ENCODE results near the gene RPL31. TPM values are rescaled to one million over a fixed set of nuclear protein-coding genes. Genes with fewer than 3 reads are reported as not detected.

Gene RPL31
- total RNA-seq, 1 experiment from 2014 or later: 1,648 TPM

DNA sequence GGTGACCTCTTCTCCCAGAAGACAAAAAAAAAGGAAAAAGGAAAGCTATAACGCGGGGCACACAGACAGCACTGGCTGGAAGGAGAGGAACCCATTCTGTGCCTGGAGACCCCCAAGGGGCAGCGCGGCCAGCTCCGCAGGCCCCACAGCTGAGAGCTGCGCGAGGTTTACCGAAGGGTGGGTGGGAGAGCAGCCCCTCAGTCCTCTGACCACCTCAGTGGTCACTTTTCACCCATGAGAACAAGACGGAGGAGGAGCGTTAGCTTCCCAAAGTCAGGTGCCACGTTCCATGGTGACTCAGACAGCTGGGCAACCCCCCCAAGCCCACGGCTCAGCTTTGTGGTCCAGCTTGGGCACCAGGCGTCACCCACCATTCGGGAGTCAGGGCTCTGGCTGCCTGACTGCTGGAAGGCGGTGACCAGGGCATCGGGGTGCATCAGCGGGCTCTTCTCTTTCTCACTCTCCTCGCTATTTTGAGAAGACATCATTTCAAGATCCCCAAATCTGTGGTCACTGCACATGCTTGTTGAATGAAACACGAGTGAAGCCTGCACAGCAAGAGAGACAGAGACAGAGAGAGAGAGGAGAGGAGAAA lies 35.2 kb downstream of the RPL31 start:
- Mint-ChIP-seq H3K27ac (ENCODE audit: low read depth, unreplicated experiment) (peak overlapping the region; percentile 55), H3K4me3 (ENCODE audit: unreplicated experiment) (no peak overlapping the region), H3K36me3 (ENCODE audit: insufficient read depth, unreplicated experiment) (peaks cover 93% of the 10 kb centered on the region), H3K9me3 (ENCODE audit: unreplicated experiment) (no peaks in the 10 kb centered on the region), H3K4me1 (ENCODE audit: insufficient read depth, unreplicated experiment) (peaks cover 5% of the 10 kb centered on the region), H3K27me3 (ENCODE audit: insufficient read depth, unreplicated experiment) (no peaks in the 10 kb centered on the region)
- BruUV-seq (replicated peaks): no TSS peak
- no peak for DNase-seq (ENCODE audit: unreplicated experiment)
- CTCF ChIA-PET: interaction anchor here (0.6 to 5.5 kb wide), 24 partner anchors 9 to 196 kb away, joined by 3 to 79 read pairs (median 5); partner anchors contain the start of gene TBC1D8
- POLR2A ChIA-PET: interaction anchor here (0.7 to 1.4 kb wide), 6 partner anchors 87 to 168 kb away, joined by 3 to 5 read pairs (median 4); no protein-coding TSS in a partner anchor
- TF ChIP-seq CTCF (IDR thresholded peaks at IDR 0.05; ENCODE audit: unreplicated experiment): no peak
- intact Hi-C loops (cut with micrococcal nuclease): no loop called here

- ChIA-PET CTCF (interaction anchor here (0.8 to 5.5 kb wide), 4 partner anchors 8 to 194 kb away, joined by 4 to 79 read pairs (median 46); partner anchors contain the start of gene TBC1D8), POLR2A (interaction anchor here (1.0 kb wide), 1 partner anchor 9 kb away, joined by 3 read pairs; no protein-coding TSS in a partner anchor)
- no peak overlapping the region for H3K4me3 Mint-ChIP-seq (ENCODE audit: unreplicated experiment)
- BruUV-seq (replicated peaks): no TSS peak
- H3K27ac Mint-ChIP-seq (ENCODE audit: low read depth, unreplicated experiment): peak overlapping the region; percentile 55
- DNase-seq (ENCODE audit: unreplicated experiment): peak; percentile 48
- H3K4me1 Mint-ChIP-seq (ENCODE audit: insufficient read depth, unreplicated experiment): peaks cover 5% of the 10 kb centered on the region
- H3K27me3 Mint-ChIP-seq (ENCODE audit: insufficient read depth, unreplicated experiment): no peaks in the 10 kb centered on the region
- no peaks in the 10 kb centered on the region for H3K9me3 Mint-ChIP-seq (ENCODE audit: unreplicated experiment)
- peak; percentile 46 for TF ChIP-seq CTCF (IDR thresholded peaks at IDR 0.05; ENCODE audit: unreplicated experiment)
- intact Hi-C loops (cut with micrococcal nuclease): no loop called here
- H3K36me3 Mint-ChIP-seq (ENCODE audit: insufficient read depth, unreplicated experiment): peaks cover 93% of the 10 kb centered on the region
These were observed 36.6 kb downstream of the RPL31 start for GRCh38 chr2:101038455-101039255.

- intact Hi-C loops (cut with micrococcal nuclease): no loop called here
- no TSS peak for BruUV-seq (replicated peaks)
These were observed 38.0 kb downstream of the RPL31 start for GRCh38 chr2:101040072-101040471.

More at GRCh38 chr2:101040072-101040471, 38.0 kb downstream of the RPL31 start:
- no peaks in the 10 kb centered on the region for H3K27me3 Mint-ChIP-seq (ENCODE audit: insufficient read depth, unreplicated experiment)
- peaks cover 93% of the 10 kb centered on the region for H3K36me3 Mint-ChIP-seq (ENCODE audit: insufficient read depth, unreplicated experiment)
- no peak overlapping the region for H3K4me3 Mint-ChIP-seq (ENCODE audit: unreplicated experiment)
- ChIA-PET POLR2A (interaction anchor here (1.7 kb wide), 1 partner anchor 110 kb away, joined by 7 read pairs; the partner anchor contains the start of gene TBC1D8), CTCF (interaction anchor here (0.8 to 1.5 kb wide), 4 partner anchors 10 to 165 kb away, joined by 3 to 6 read pairs (median 4); no protein-coding TSS in a partner anchor)
- H3K27ac Mint-ChIP-seq (ENCODE audit: low read depth, unreplicated experiment): no peak overlapping the region
- H3K4me1 Mint-ChIP-seq (ENCODE audit: insufficient read depth, unreplicated experiment): peaks cover 5% of the 10 kb centered on the region
- no peak for TF ChIP-seq CTCF (IDR thresholded peaks at IDR 0.05; ENCODE audit: unreplicated experiment)
- H3K9me3 Mint-ChIP-seq (ENCODE audit: unreplicated experiment): no peaks in the 10 kb centered on the region
- no peak for DNase-seq (ENCODE audit: unreplicated experiment)

Data from MCF 10A (cell line).